ENCODE results near the gene AGFG2.

AGFG2 gene

GRCh38 chr7:100572281-100572948, 33.4 kb downstream of the AGFG2 start:
- no peak for DNase-seq (ENCODE audit: low read depth in 2 of 2)

GRCh38 chr7:100572949-100573675, 34.1 kb downstream of the AGFG2 start:
- DNase-seq (ENCODE audit: low read depth in 2 of 2): no peak

GRCh38 chr7:100573691-100574361, 34.8 kb downstream of the AGFG2 start, which contains the start of gene SAP25:
TSS of gene SAP25 (minus strand) at chr7:100573900. CDS start at chr7:100573742, 158 bp downstream.
- DNase-seq (ENCODE audit: low read depth in 2 of 2): no peak

GRCh38 chr7:100574362-100575205, 35.6 kb downstream of the AGFG2 start:
- no peak for DNase-seq (ENCODE audit: low read depth in 2 of 2)

- no peak for DNase-seq (ENCODE audit: low read depth in 2 of 2)
Observed at GRCh38 chr7:100575206-100575631, 36.2 kb downstream of the AGFG2 start.

GRCh38 chr7:100575746-100576383, 36.9 kb downstream of the AGFG2 start:
- DNase-seq (ENCODE audit: low read depth in 2 of 2): no peak

GRCh38 chr7:100576384-100576993, 37.5 kb downstream of the AGFG2 start:
- DNase-seq (ENCODE audit: low read depth in 2 of 2): no peak

- DNase-seq (ENCODE audit: low read depth in 2 of 2): no peak
Observed at GRCh38 chr7:100577103-100577502, 38.1 kb downstream of the AGFG2 start.

GRCh38 chr7:100577507-100577906, 38.5 kb downstream of the AGFG2 start:
- no peak for DNase-seq (ENCODE audit: low read depth in 2 of 2)

GRCh38 chr7:100578246-100579183, 39.5 kb downstream of the AGFG2 start:
- DNase-seq (ENCODE audit: low read depth in 2 of 2): no peak

- no peak for DNase-seq (ENCODE audit: low read depth in 2 of 2)
Observed at GRCh38 chr7:100580466-100581283, 41.7 kb downstream of the AGFG2 start.

- no peak for DNase-seq (ENCODE audit: low read depth in 2 of 2)
Observed at GRCh38 chr7:100582041-100582579, 43.1 kb downstream of the AGFG2 start.

GRCh38 chr7:100582650-100583049, 43.6 kb downstream of the AGFG2 start:
- DNase-seq (ENCODE audit: low read depth in 2 of 2): no peak

GRCh38 chr7:100583132-100584053, 44.4 kb downstream of the AGFG2 start:
- DNase-seq (ENCODE audit: low read depth in 2 of 2): peak; percentile 37 to 46

- DNase-seq (ENCODE audit: low read depth in 2 of 2): no peak
Observed at GRCh38 chr7:100584054-100584682, 45.2 kb downstream of the AGFG2 start.

- no peak for DNase-seq (ENCODE audit: low read depth in 2 of 2)
Observed at GRCh38 chr7:100584683-100585510, 45.9 kb downstream of the AGFG2 start.

Data from stimulated activated CD4-positive, alpha-beta T cell treated with anti-CD3 and anti-CD28 coated beads, Interleukin-1b, Interleukin-23, amount 100 ng/mL, for 4 hours (primary cell).